ENCODE measurements around the gene AKR1C1.
"Not testable (repeated sequence)": the region's sequence is repeated elsewhere in the genome, so short reads cannot be mapped to it uniquely, and the experiment has no call there.

The AKR1C1 gene

GRCh38 chr10:4962876-4963814 lies at the start of gene AKR1C1:
TSS of gene AKR1C1 (plus strand) at chr10:4963415. CDS start at chr10:4963445, 30 bp downstream.
- DNase-seq: not testable (repeated sequence)

GRCh38 chr10:4914213-4914850 lies 48.9 kb upstream of the AKR1C1 start:
- DNase-seq: no peak

- DNase-seq: no peak
Observed at GRCh38 chr10:4916086-4916716, 47.0 kb upstream of the AKR1C1 start.

- DNase-seq: no peak
Observed at GRCh38 chr10:4918236-4918635, 45.0 kb upstream of the AKR1C1 start.

GRCh38 chr10:4924482-4924881 lies 38.7 kb upstream of the AKR1C1 start:
- not testable (repeated sequence) for DNase-seq

GRCh38 chr10:4926400-4926799 lies 36.8 kb upstream of the AKR1C1 start:
- no peak for DNase-seq

GRCh38 chr10:4931587-4931986 lies 31.6 kb upstream of the AKR1C1 start:
- no peak for DNase-seq

GRCh38 chr10:4934391-4934987 lies 28.7 kb upstream of the AKR1C1 start:
- DNase-seq: no peak

GRCh38 chr10:4937346-4937745 lies 25.9 kb upstream of the AKR1C1 start:
- DNase-seq: no peak

- DNase-seq: no peak
Observed at GRCh38 chr10:4939224-4940072, 23.8 kb upstream of the AKR1C1 start.

GRCh38 chr10:4940073-4940428 lies 23.2 kb upstream of the AKR1C1 start:
- DNase-seq: not testable (repeated sequence)

GRCh38 chr10:4940909-4941308 lies 22.3 kb upstream of the AKR1C1 start:
- not testable (repeated sequence) for DNase-seq

GRCh38 chr10:4941540-4942330 lies 21.5 kb upstream of the AKR1C1 start:
- no peak for DNase-seq

- not testable (repeated sequence) for DNase-seq
Observed at GRCh38 chr10:4942931-4943330, 20.3 kb upstream of the AKR1C1 start.

GRCh38 chr10:4943416-4943815 lies 19.8 kb upstream of the AKR1C1 start:
- DNase-seq: not testable (repeated sequence)

GRCh38 chr10:4943821-4944220 lies 19.4 kb upstream of the AKR1C1 start:
- DNase-seq: no peak

GRCh38 chr10:4944841-4945240 lies 18.4 kb upstream of the AKR1C1 start:
- DNase-seq: no peak

GRCh38 chr10:4945766-4946717 lies 17.2 kb upstream of the AKR1C1 start:
- no peak for DNase-seq

GRCh38 chr10:4947039-4947634 lies 16.1 kb upstream of the AKR1C1 start:
- DNase-seq: no peak

Data from NCI-H226 (cell line).